ENCODE results near the gene MALSU1. TPM values are rescaled to one million over a fixed set of nuclear protein-coding genes. Genes with fewer than 3 reads are reported as not detected.

Gene MALSU1
- 95.5 and 98.0 TPM in 2 replicates for total RNA-seq (2022)
- percentile 88 among the genes with signal in this experiment for Bru-seq, nascent RNA
- BruChase-seq, experiment 1, labeled RNA remaining after a 2-hour chase, result percentile 81 among the genes with signal in this experiment
- percentile 75 among the genes with signal in this experiment for BruChase-seq, experiment 2, labeled RNA remaining after a 6-hour chase
- long read RNA-seq, transcript MALSU1-202 (4 exons, 3,044 nt), result major isoform, 74 of 77 reads
- long read RNA-seq, partial matches to known transcripts, result 0 of 77 reads
- long read RNA-seq, other reads (novel, unspliced or antisense), result 3 of 77 reads

- POLR2A ChIA-PET, result interaction anchor here (0.5 to 1.5 kb wide), 7 partner anchors 14 to 206 kb away, joined by 3 to 6 read pairs (median 3); no protein-coding TSS in a partner anchor
- Mint-ChIP-seq H3K4me1 (ENCODE audit: low read depth, unreplicated experiment) (peaks cover 25% of the 10 kb centered on the region), H3K4me3 (ENCODE audit: unreplicated experiment) (peak within 1 kb of the TSS; percentile 95), H3K9me3 (ENCODE audit: unreplicated experiment) (no peaks in the 10 kb centered on the region), H3K27ac (ENCODE audit: unreplicated experiment) (peak within 1 kb of the TSS; percentile 87), H3K27me3 (ENCODE audit: insufficient read depth, unreplicated experiment) (no peaks in the 10 kb centered on the region), H3K36me3 (ENCODE audit: insufficient read depth, unreplicated experiment) (peaks cover 49% of the 10 kb centered on the region)
- intact Hi-C loops (cut with micrococcal nuclease; ENCODE audit: unreplicated experiment), result loop anchor here (1.0 kb wide), 1 partner anchor 26 kb away; no protein-coding TSS in a partner anchor
- CTCF ChIA-PET, result interaction anchor here (0.5 to 1.7 kb wide), 4 partner anchors 21 to 32 kb away, joined by 3 to 17 read pairs (median 6); no protein-coding TSS in a partner anchor
- TF ChIP-seq, protein P1, sequence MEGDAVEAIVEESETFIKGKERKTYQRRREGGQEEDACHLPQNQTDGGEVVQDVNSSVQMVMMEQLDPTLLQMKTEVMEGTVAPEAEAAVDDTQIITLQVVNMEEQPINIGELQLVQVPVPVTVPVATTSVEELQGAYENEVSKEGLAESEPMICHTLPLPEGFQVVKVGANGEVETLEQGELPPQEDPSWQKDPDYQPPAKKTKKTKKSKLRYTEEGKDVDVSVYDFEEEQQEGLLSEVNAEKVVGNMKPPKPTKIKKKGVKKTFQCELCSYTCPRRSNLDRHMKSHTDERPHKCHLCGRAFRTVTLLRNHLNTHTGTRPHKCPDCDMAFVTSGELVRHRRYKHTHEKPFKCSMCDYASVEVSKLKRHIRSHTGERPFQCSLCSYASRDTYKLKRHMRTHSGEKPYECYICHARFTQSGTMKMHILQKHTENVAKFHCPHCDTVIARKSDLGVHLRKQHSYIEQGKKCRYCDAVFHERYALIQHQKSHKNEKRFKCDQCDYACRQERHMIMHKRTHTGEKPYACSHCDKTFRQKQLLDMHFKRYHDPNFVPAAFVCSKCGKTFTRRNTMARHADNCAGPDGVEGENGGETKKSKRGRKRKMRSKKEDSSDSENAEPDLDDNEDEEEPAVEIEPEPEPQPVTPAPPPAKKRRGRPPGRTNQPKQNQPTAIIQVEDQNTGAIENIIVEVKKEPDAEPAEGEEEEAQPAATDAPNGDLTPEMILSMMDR (IDR thresholded peaks at IDR 0.05; ENCODE audit: insufficient read depth in 1 of 2, low read depth in 1 of 2, low read length in 1 of 2, severe bottlenecking in 1 of 2, unreplicated experiment in 1 of 2), result no peak
- H3K36me3 ChIP-seq (ENCODE audit: control insufficient read depth, insufficient read depth, low read length), result peaks cover 1% of the 10 kb centered on the region; the same call in 1 of the 2 replicates
- H3K4me1 ChIP-seq, result peaks cover 5% of the 10 kb centered on the region; the same call in 1 of the 2 replicates
- peak within 1 kb of the TSS; percentile 84 for H3K4me3 ChIP-seq (ENCODE audit: low read depth, low read length)
- BruUV-seq (replicated peaks), result TSS peak; percentile 92
- DNase-seq, result peak; percentile 96
- H3K27me3 ChIP-seq (replicated peaks; ENCODE audit: control insufficient read depth, insufficient read depth, low read length), result no peaks in the 10 kb centered on the region
- no peaks in the 10 kb centered on the region for H3K9me3 ChIP-seq
Observed at GRCh38 chr7:23298885-23299769, at the start of gene MALSU1. TSS of gene MALSU1 (plus strand) at chr7:23299339. CDS start at chr7:23299353, 14 bp downstream.

DNA sequence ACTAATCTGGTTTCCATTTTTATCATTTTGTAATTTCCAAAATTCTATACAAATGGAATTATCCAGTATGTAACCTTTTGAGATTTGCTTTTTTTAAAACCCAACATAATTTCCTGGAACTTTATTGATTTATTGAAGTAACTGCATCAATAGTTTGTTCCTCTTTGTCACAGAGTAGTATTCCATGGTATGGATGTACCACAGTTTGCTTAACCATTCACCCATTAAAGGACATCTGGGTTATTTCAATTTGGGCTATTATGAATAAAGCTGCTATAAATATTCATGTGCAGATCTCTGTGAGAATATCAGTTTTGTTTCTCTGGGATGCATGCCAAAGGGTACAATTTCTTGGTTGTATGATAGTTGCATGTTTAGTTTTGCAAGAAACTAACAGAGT lies 49.7 kb upstream of the MALSU1 start:
- H3K4me3 Mint-ChIP-seq (ENCODE audit: unreplicated experiment), result no peak overlapping the region
- H3K36me3 ChIP-seq (ENCODE audit: control insufficient read depth, insufficient read depth, low read length), result no peaks in the 10 kb centered on the region
- TF ChIP-seq, protein P1 (IDR thresholded peaks at IDR 0.05; ENCODE audit: insufficient read depth in 1 of 2, low read depth in 1 of 2, low read length in 1 of 2, severe bottlenecking in 1 of 2, unreplicated experiment in 1 of 2), result no peak
- DNase-seq, result no peak
- CTCF ChIA-PET, result no interaction called here
- BruUV-seq (replicated peaks), result no TSS peak
- POLR2A ChIA-PET, result no interaction called here
- no peak overlapping the region for H3K4me3 ChIP-seq (ENCODE audit: low read depth, low read length)
- intact Hi-C loops (cut with micrococcal nuclease; ENCODE audit: unreplicated experiment), result no loop called here
- H3K4me1 ChIP-seq, result no peaks in the 10 kb centered on the region
- no peak overlapping the region for H3K27ac Mint-ChIP-seq (ENCODE audit: unreplicated experiment)
- H3K9me3 ChIP-seq, result no peaks in the 10 kb centered on the region
- no peaks in the 10 kb centered on the region for H3K4me1 Mint-ChIP-seq (ENCODE audit: low read depth, unreplicated experiment)
- H3K36me3 Mint-ChIP-seq (ENCODE audit: insufficient read depth, unreplicated experiment), result no peaks in the 10 kb centered on the region
- no peaks in the 10 kb centered on the region for H3K27me3 ChIP-seq (replicated peaks; ENCODE audit: control insufficient read depth, insufficient read depth, low read length)
- peaks cover 18% of the 10 kb centered on the region for H3K27me3 Mint-ChIP-seq (ENCODE audit: insufficient read depth, unreplicated experiment)
- peaks cover 10% of the 10 kb centered on the region for H3K9me3 Mint-ChIP-seq (ENCODE audit: unreplicated experiment)

GRCh38 chr7:23254051-23254681 lies 45.0 kb upstream of the MALSU1 start:
- intact Hi-C loops (cut with micrococcal nuclease; ENCODE audit: unreplicated experiment), result no loop called here
- H3K36me3 Mint-ChIP-seq (ENCODE audit: insufficient read depth, unreplicated experiment), result no peaks in the 10 kb centered on the region
- Histone ChIP-seq H3K4me3 (ENCODE audit: low read depth, low read length) (no peak overlapping the region), H3K27me3 (replicated peaks; ENCODE audit: control insufficient read depth, insufficient read depth, low read length) (no peaks in the 10 kb centered on the region), H3K9me3 (no peaks in the 10 kb centered on the region), H3K36me3 (ENCODE audit: control insufficient read depth, insufficient read depth, low read length) (no peaks in the 10 kb centered on the region), H3K4me1 (no peaks in the 10 kb centered on the region)
- CTCF ChIA-PET, result no interaction called here
- no peak overlapping the region for H3K27ac Mint-ChIP-seq (ENCODE audit: unreplicated experiment)
- DNase-seq, result no peak
- H3K4me3 Mint-ChIP-seq (ENCODE audit: unreplicated experiment), result no peak overlapping the region
- TF ChIP-seq, protein P1 (IDR thresholded peaks at IDR 0.05; ENCODE audit: insufficient read depth in 1 of 2, low read depth in 1 of 2, low read length in 1 of 2, severe bottlenecking in 1 of 2, unreplicated experiment in 1 of 2), result no peak
- peaks cover 10% of the 10 kb centered on the region for H3K9me3 Mint-ChIP-seq (ENCODE audit: unreplicated experiment)
- H3K27me3 Mint-ChIP-seq (ENCODE audit: insufficient read depth, unreplicated experiment), result peaks cover 13% of the 10 kb centered on the region
- BruUV-seq (replicated peaks), result no TSS peak
- no peaks in the 10 kb centered on the region for H3K4me1 Mint-ChIP-seq (ENCODE audit: low read depth, unreplicated experiment)
- POLR2A ChIA-PET, result no interaction called here

All from Caco-2 (cell line).